ENCODE data around the gene SPPL2C. TPM values are rescaled to one million over a fixed set of nuclear protein-coding genes. Genes with fewer than 3 reads are reported as not detected.

The SPPL2C gene
- total and polyA plus RNA-seq, 5 experiments from 2014 or later: not detected

Other genes with a start within 250 kb of the SPPL2C start
- gene CRHR1, start 60.6 kb upstream of the SPPL2C start, total RNA-seq: not detected
- not detected for gene CRHR1, start 60.6 kb upstream of the SPPL2C start, polyA plus RNA-seq
- gene MAPT, start 49.7 kb downstream of the SPPL2C start, total RNA-seq: under 1 TPM; 0.69 to 0.86 TPM
- gene MAPT, start 49.7 kb downstream of the SPPL2C start, polyA plus RNA-seq: under 1 TPM; 0.14 to 0.33 (median 0.21) TPM
- not detected for gene STH, start 154.4 kb downstream of the SPPL2C start, total RNA-seq
- not detected for gene STH, start 154.4 kb downstream of the SPPL2C start, polyA plus RNA-seq